Keratinocyte (primary cell): ENCODE measurements around the gene ATN1.

ENCODE experiments used
- EZH2 ChIP-seq: IDR thresholded peaks from one replicate; pipeline ENCODE4 v1.6.1; 2012; ENCODE audit warnings: inconsistent platforms, mild to moderate bottlenecking, low read length, moderate library complexity
- TF ChIP-seq, protein P1 (sequence below), 3 experiments: IDR thresholded peaks in 1 of 3; conservative IDR thresholded peaks in 1 of 3; optimal IDR thresholded peaks in 1 of 3; 2 replicates in 2 of 3; 3 replicates in 1 of 3; pipeline versions ENCODE3 to v1.5.1; 2011; ENCODE audit warnings: low read length in 3 of 3, mild to moderate bottlenecking in 3 of 3, moderate library complexity in 2 of 3, control low read depth in 1 of 3, inconsistent platforms in 1 of 3; ENCODE audit not compliant: insufficient read depth in 2 of 3; ENCODE audit errors: extremely low read depth in 1 of 3

DNA sequence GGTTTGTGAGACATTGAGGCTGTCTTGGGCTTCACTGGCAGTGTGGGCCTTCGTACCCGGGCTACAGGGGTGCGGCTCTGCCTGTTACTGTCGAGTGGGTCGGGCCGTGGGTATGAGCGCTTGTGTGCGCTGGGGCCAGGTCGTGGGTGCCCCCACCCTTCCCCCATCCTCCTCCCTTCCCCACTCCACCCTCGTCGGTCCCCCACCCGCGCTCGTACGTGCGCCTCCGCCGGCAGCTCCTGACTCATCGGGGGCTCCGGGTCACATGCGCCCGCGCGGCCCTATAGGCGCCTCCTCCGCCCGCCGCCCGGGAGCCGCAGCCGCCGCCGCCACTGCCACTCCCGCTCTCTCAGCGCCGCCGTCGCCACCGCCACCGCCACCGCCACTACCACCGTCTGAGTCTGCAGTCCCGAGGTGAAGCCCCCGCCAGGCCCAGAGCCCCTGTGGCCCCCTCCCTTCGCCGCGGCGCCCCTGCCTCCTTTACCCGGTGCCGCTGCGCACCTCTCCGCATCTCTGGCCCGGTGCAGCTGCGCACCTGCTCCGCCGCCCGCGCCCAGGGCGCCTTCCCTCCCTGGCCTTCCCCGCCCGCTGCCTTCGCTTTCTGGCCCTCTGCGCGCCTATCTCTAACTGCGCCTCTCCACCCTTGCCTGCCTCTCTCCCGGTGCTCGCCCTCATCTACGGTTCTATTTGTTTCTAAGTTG, 13.4 kb upstream of the ATN1 start, which contains the start of gene ENO2:
- TF ChIP-seq, protein P1, sequence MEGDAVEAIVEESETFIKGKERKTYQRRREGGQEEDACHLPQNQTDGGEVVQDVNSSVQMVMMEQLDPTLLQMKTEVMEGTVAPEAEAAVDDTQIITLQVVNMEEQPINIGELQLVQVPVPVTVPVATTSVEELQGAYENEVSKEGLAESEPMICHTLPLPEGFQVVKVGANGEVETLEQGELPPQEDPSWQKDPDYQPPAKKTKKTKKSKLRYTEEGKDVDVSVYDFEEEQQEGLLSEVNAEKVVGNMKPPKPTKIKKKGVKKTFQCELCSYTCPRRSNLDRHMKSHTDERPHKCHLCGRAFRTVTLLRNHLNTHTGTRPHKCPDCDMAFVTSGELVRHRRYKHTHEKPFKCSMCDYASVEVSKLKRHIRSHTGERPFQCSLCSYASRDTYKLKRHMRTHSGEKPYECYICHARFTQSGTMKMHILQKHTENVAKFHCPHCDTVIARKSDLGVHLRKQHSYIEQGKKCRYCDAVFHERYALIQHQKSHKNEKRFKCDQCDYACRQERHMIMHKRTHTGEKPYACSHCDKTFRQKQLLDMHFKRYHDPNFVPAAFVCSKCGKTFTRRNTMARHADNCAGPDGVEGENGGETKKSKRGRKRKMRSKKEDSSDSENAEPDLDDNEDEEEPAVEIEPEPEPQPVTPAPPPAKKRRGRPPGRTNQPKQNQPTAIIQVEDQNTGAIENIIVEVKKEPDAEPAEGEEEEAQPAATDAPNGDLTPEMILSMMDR (optimal IDR thresholded peaks at IDR 0.05 in 1 of 3, IDR thresholded peaks at IDR 0.05 in 1 of 3, conservative IDR thresholded peaks at IDR 0.05 in 1 of 3; ENCODE audit: extremely low read depth in 1 of 3, insufficient read depth in 2 of 3, low read length in 3 of 3), result no peak
- no peak for TF ChIP-seq EZH2
